ENCODE results near the gene PRMT3. TPM values are rescaled to one million over a fixed set of nuclear protein-coding genes. Genes with fewer than 3 reads are reported as not detected.

The PRMT3 gene
- total and polyA plus RNA-seq, 2 donors (not counting 1 experiment from before 2014, with no cell fraction given) = 6.0 to 18.3 TPM

DNA sequence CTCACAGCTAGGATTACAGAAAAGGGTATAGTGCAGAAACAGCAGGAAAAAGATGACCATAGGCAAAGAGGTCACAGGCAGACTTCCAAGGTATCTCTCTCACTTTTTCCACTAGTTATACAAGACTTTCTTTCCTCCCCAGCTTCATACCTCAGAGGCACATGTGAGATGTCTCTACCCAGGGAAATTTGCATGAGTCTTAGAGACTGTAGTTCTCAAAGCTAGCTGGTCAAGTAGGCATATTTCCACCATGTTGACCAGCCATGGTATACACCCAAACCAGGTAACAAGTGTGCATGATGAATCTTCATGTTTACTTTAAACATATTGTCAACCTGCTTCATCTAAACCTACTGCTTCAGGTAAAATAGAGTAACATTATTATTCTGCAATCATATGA, 27.9 kb downstream of the PRMT3 start:
- Histone ChIP-seq H3K79me2 (ENCODE audit: control insufficient read depth, insufficient read depth, low read length) (no peaks in the 10 kb centered on the region), H3K4me2 (replicated peaks; ENCODE audit: low read depth, low read length, poor library complexity, severe bottlenecking) (no peak overlapping the region), H3K9me3 (ENCODE audit: control extremely low read depth in 1 of 3, control insufficient read depth in 2 of 3, insufficient read depth in 1 of 3, low read length in 2 of 3) (peaks cover 0 to 1% (median 0%) of the 10 kb centered on the region in 3 donors), H4K20me1 (ENCODE audit: control insufficient read depth, insufficient read depth, low read length, poor library complexity, severe bottlenecking) (no peaks in the 10 kb centered on the region), H3K4me1 (ENCODE audit: control insufficient read depth in 2 of 2, insufficient read depth in 2 of 2, low read length in 2 of 2) (no peaks in the 10 kb centered on the region), H2AFZ (ENCODE audit: insufficient read depth, low read depth, low read length, poor library complexity, severe bottlenecking) (no peak overlapping the region), H3K27ac (ENCODE audit: low read length in 2 of 2) (no peak overlapping the region), H3K36me3 (replicated peaks in 1 of 2; ENCODE audit: control extremely low read depth in 1 of 2, control insufficient read depth in 1 of 2, extremely low read depth in 1 of 2, insufficient read depth in 2 of 2, low read length in 1 of 2) (peaks cover 14 to 15% of the 10 kb centered on the region in 2 experiments), H3K9ac (ENCODE audit: low read length) (no peak overlapping the region), H3K4me3 (ENCODE audit: control extremely low read depth in 1 of 5, extremely low read depth in 1 of 5, insufficient read depth in 1 of 5, low read depth in 2 of 5, low read length in 4 of 5) (no peak overlapping the region), H3K27me3 (replicated peaks in 1 of 4; ENCODE audit: control extremely low read depth in 1 of 4, control insufficient read depth in 3 of 4, insufficient read depth in 4 of 4, low read length in 3 of 4) (no peaks in the 10 kb centered on the region)
- H3K27ac Mint-ChIP-seq = no peak overlapping the region
- intact Hi-C loops (cut with micrococcal nuclease) = no loop called here
- no peak for TF ChIP-seq EZH2 (IDR thresholded peaks at IDR 0.05; ENCODE audit: borderline replicate concordance, insufficient read depth, low read depth, low read length, poor library complexity, severe bottlenecking)
- TF ChIP-seq, protein P1, sequence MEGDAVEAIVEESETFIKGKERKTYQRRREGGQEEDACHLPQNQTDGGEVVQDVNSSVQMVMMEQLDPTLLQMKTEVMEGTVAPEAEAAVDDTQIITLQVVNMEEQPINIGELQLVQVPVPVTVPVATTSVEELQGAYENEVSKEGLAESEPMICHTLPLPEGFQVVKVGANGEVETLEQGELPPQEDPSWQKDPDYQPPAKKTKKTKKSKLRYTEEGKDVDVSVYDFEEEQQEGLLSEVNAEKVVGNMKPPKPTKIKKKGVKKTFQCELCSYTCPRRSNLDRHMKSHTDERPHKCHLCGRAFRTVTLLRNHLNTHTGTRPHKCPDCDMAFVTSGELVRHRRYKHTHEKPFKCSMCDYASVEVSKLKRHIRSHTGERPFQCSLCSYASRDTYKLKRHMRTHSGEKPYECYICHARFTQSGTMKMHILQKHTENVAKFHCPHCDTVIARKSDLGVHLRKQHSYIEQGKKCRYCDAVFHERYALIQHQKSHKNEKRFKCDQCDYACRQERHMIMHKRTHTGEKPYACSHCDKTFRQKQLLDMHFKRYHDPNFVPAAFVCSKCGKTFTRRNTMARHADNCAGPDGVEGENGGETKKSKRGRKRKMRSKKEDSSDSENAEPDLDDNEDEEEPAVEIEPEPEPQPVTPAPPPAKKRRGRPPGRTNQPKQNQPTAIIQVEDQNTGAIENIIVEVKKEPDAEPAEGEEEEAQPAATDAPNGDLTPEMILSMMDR (IDR thresholded peaks at IDR 0.05) = no peak
- no peak overlapping the region for H3K4me3 Mint-ChIP-seq
- H3K9me3 Mint-ChIP-seq (ENCODE audit: insufficient read depth) = no peaks in the 10 kb centered on the region
- no peak for DNase-seq
- no peak for ATAC-seq (ENCODE audit: low read depth)
- CTCF ChIA-PET = no interaction called here
- no peaks in the 10 kb centered on the region for H3K4me1 Mint-ChIP-seq
- POLR2A ChIA-PET = no interaction called here
- H3K27me3 Mint-ChIP-seq = no peaks in the 10 kb centered on the region

DNA sequence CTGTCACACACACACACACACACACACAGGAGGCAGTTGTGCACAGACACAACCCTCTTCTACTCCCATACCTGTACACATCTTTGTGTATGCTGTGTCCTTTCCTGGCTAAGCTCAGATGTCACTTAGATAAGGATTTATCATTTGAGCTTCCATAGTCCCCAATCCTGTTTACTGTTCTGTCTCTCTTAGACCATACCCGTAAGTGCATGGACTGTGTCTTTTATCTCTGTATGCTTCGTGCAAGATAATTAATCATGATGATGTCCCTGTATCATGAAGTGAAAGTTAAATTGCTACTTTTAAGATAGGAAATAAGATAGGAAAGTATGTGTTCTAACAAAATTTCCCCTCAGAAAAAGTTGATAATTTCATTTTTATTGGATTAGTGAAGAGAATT, 30.3 kb downstream of the PRMT3 start:
- POLR2A ChIA-PET = no interaction called here

More for the DNA sequence above, 30.3 kb downstream of the PRMT3 start:
- Mint-ChIP-seq H3K27ac (no peak overlapping the region), H3K4me1 (no peaks in the 10 kb centered on the region), H3K9me3 (ENCODE audit: insufficient read depth) (no peaks in the 10 kb centered on the region), H3K27me3 (no peaks in the 10 kb centered on the region), H3K4me3 (no peak overlapping the region)
- no peak overlapping the region for H3K4me2 ChIP-seq (replicated peaks; ENCODE audit: low read depth, low read length, poor library complexity, severe bottlenecking)
- CTCF ChIA-PET = no interaction called here
- intact Hi-C loops (cut with micrococcal nuclease) = no loop called here
- no peaks in the 10 kb centered on the region for H3K27me3 ChIP-seq (replicated peaks in 1 of 4; ENCODE audit: control extremely low read depth in 1 of 4, control insufficient read depth in 3 of 4, insufficient read depth in 4 of 4, low read length in 3 of 4)
- H3K36me3 ChIP-seq (replicated peaks in 1 of 2; ENCODE audit: control extremely low read depth in 1 of 2, control insufficient read depth in 1 of 2, extremely low read depth in 1 of 2, insufficient read depth in 2 of 2, low read length in 1 of 2) = peaks cover 14 to 20% of the 10 kb centered on the region in 2 experiments
- no peak for ATAC-seq (ENCODE audit: low read depth)
- TF ChIP-seq EZH2 (IDR thresholded peaks at IDR 0.05; ENCODE audit: borderline replicate concordance, insufficient read depth, low read depth, low read length, poor library complexity, severe bottlenecking) = no peak
- TF ChIP-seq, protein P1 (IDR thresholded peaks at IDR 0.05) = no peak
- H3K4me3 ChIP-seq (ENCODE audit: control extremely low read depth in 1 of 5, extremely low read depth in 1 of 5, insufficient read depth in 1 of 5, low read depth in 2 of 5, low read length in 4 of 5) = no peak overlapping the region
- H3K9me3 ChIP-seq (ENCODE audit: control extremely low read depth in 1 of 3, control insufficient read depth in 2 of 3, insufficient read depth in 1 of 3, low read length in 2 of 3) = peaks cover 0 to 1% (median 0%) of the 10 kb centered on the region in 3 donors
- H3K79me2 ChIP-seq (ENCODE audit: control insufficient read depth, insufficient read depth, low read length) = no peaks in the 10 kb centered on the region
- H4K20me1 ChIP-seq (ENCODE audit: control insufficient read depth, insufficient read depth, low read length, poor library complexity, severe bottlenecking) = no peaks in the 10 kb centered on the region
- no peak overlapping the region for H3K9ac ChIP-seq (ENCODE audit: low read length)
- DNase-seq = no peak
- no peak overlapping the region for H2AFZ ChIP-seq (ENCODE audit: insufficient read depth, low read depth, low read length, poor library complexity, severe bottlenecking)
- H3K4me1 ChIP-seq (ENCODE audit: control insufficient read depth in 2 of 2, insufficient read depth in 2 of 2, low read length in 2 of 2) = no peaks in the 10 kb centered on the region
- WGBS (ENCODE audit: insufficient coverage) = no CpG with 5 or more reads among the region's 2 CpGs
- H3K27ac ChIP-seq (ENCODE audit: low read length in 2 of 2) = no peak overlapping the region
